ENCODE data around the gene KIAA1217.

The KIAA1217 gene

GRCh38 chr10:24262929-24263590 is 54.1 kb downstream of the KIAA1217 start:
- Mint-ChIP-seq H3K27me3 (no peaks in the 10 kb centered on the region), H3K9me3 (no peaks in the 10 kb centered on the region), H3K36me3 (ENCODE audit: low read depth) (no peaks in the 10 kb centered on the region), H3K4me1 (ENCODE audit: low read depth) (no peaks in the 10 kb centered on the region), H3K4me3 (no peak overlapping the region), H3K27ac (no peak overlapping the region)
- intact Hi-C loops (cut with micrococcal nuclease), result no loop called here

- H3K4me3 Mint-ChIP-seq, result no peak overlapping the region
- no peaks in the 10 kb centered on the region for H3K4me1 Mint-ChIP-seq (ENCODE audit: low read depth)
- H3K27ac Mint-ChIP-seq, result no peak overlapping the region
- no peaks in the 10 kb centered on the region for H3K9me3 Mint-ChIP-seq
- no peaks in the 10 kb centered on the region for H3K36me3 Mint-ChIP-seq (ENCODE audit: low read depth)
- intact Hi-C loops (cut with micrococcal nuclease), result no loop called here
- H3K27me3 Mint-ChIP-seq, result no peaks in the 10 kb centered on the region
Measured at GRCh38 chr10:24269476-24269875, 60.5 kb downstream of the KIAA1217 start.

- H3K9me3 Mint-ChIP-seq, result peaks cover under 1% of the 10 kb centered on the region
- H3K4me3 Mint-ChIP-seq, result no peak overlapping the region
- H3K27ac Mint-ChIP-seq, result no peak overlapping the region
- intact Hi-C loops (cut with micrococcal nuclease), result no loop called here
- H3K36me3 Mint-ChIP-seq (ENCODE audit: low read depth), result no peaks in the 10 kb centered on the region
- H3K27me3 Mint-ChIP-seq, result no peaks in the 10 kb centered on the region
- no peaks in the 10 kb centered on the region for H3K4me1 Mint-ChIP-seq (ENCODE audit: low read depth)
Measured at GRCh38 chr10:24272374-24272773, 63.4 kb downstream of the KIAA1217 start.

- H3K9me3 Mint-ChIP-seq, result peaks cover 12% of the 10 kb centered on the region
- no peak overlapping the region for H3K4me3 Mint-ChIP-seq
- H3K27ac Mint-ChIP-seq, result no peak overlapping the region
- H3K36me3 Mint-ChIP-seq (ENCODE audit: low read depth), result no peaks in the 10 kb centered on the region
- intact Hi-C loops (cut with micrococcal nuclease), result no loop called here
- H3K4me1 Mint-ChIP-seq (ENCODE audit: low read depth), result no peaks in the 10 kb centered on the region
- H3K27me3 Mint-ChIP-seq, result no peaks in the 10 kb centered on the region
Measured at GRCh38 chr10:24277277-24277676, 68.3 kb downstream of the KIAA1217 start.

GRCh38 chr10:24277771-24278170 is 68.8 kb downstream of the KIAA1217 start:
- peaks cover 17% of the 10 kb centered on the region for H3K9me3 Mint-ChIP-seq
- H3K27ac Mint-ChIP-seq, result no peak overlapping the region
- intact Hi-C loops (cut with micrococcal nuclease), result no loop called here
- no peaks in the 10 kb centered on the region for H3K27me3 Mint-ChIP-seq
- H3K4me1 Mint-ChIP-seq (ENCODE audit: low read depth), result no peaks in the 10 kb centered on the region
- H3K36me3 Mint-ChIP-seq (ENCODE audit: low read depth), result no peaks in the 10 kb centered on the region
- H3K4me3 Mint-ChIP-seq, result no peak overlapping the region

- no peaks in the 10 kb centered on the region for H3K27me3 Mint-ChIP-seq
- H3K9me3 Mint-ChIP-seq, result peaks cover 19% of the 10 kb centered on the region
- H3K4me3 Mint-ChIP-seq, result no peak overlapping the region
- no peaks in the 10 kb centered on the region for H3K4me1 Mint-ChIP-seq (ENCODE audit: low read depth)
- intact Hi-C loops (cut with micrococcal nuclease), result no loop called here
- H3K36me3 Mint-ChIP-seq (ENCODE audit: low read depth), result no peaks in the 10 kb centered on the region
- no peak overlapping the region for H3K27ac Mint-ChIP-seq
Measured at GRCh38 chr10:24278176-24278889, 69.4 kb downstream of the KIAA1217 start.

- no peaks in the 10 kb centered on the region for H3K36me3 Mint-ChIP-seq (ENCODE audit: low read depth)
- no peaks in the 10 kb centered on the region for H3K4me1 Mint-ChIP-seq (ENCODE audit: low read depth)
- no peak overlapping the region for H3K27ac Mint-ChIP-seq
- H3K4me3 Mint-ChIP-seq, result no peak overlapping the region
- peaks cover 19% of the 10 kb centered on the region for H3K9me3 Mint-ChIP-seq
- H3K27me3 Mint-ChIP-seq, result no peaks in the 10 kb centered on the region
- intact Hi-C loops (cut with micrococcal nuclease), result no loop called here
Measured at GRCh38 chr10:24279166-24279565, 70.2 kb downstream of the KIAA1217 start.

GRCh38 chr10:24287559-24288195 is 78.7 kb downstream of the KIAA1217 start:
- intact Hi-C loops (cut with micrococcal nuclease), result no loop called here
- Mint-ChIP-seq H3K27ac (no peak overlapping the region), H3K36me3 (ENCODE audit: low read depth) (no peaks in the 10 kb centered on the region), H3K27me3 (no peaks in the 10 kb centered on the region), H3K4me3 (no peak overlapping the region), H3K9me3 (peaks cover 24% of the 10 kb centered on the region), H3K4me1 (ENCODE audit: low read depth) (no peaks in the 10 kb centered on the region)

- Mint-ChIP-seq H3K36me3 (ENCODE audit: low read depth) (no peaks in the 10 kb centered on the region), H3K4me1 (ENCODE audit: low read depth) (no peaks in the 10 kb centered on the region), H3K27ac (no peak overlapping the region), H3K27me3 (no peaks in the 10 kb centered on the region), H3K4me3 (no peak overlapping the region), H3K9me3 (peaks cover 21% of the 10 kb centered on the region)
- intact Hi-C loops (cut with micrococcal nuclease), result no loop called here
Measured at GRCh38 chr10:24288581-24288980, 79.6 kb downstream of the KIAA1217 start.

- Mint-ChIP-seq H3K9me3 (peaks cover 21% of the 10 kb centered on the region), H3K4me3 (no peak overlapping the region), H3K27me3 (no peaks in the 10 kb centered on the region), H3K4me1 (ENCODE audit: low read depth) (no peaks in the 10 kb centered on the region), H3K36me3 (ENCODE audit: low read depth) (no peaks in the 10 kb centered on the region), H3K27ac (no peak overlapping the region)
- intact Hi-C loops (cut with micrococcal nuclease), result no loop called here
Measured at GRCh38 chr10:24289235-24289634, 80.3 kb downstream of the KIAA1217 start.

- intact Hi-C loops (cut with micrococcal nuclease), result no loop called here
- H3K4me1 Mint-ChIP-seq (ENCODE audit: low read depth), result no peaks in the 10 kb centered on the region
- H3K27ac Mint-ChIP-seq, result no peak overlapping the region
- H3K36me3 Mint-ChIP-seq (ENCODE audit: low read depth), result no peaks in the 10 kb centered on the region
- no peaks in the 10 kb centered on the region for H3K27me3 Mint-ChIP-seq
- peaks cover 21% of the 10 kb centered on the region for H3K9me3 Mint-ChIP-seq
- H3K4me3 Mint-ChIP-seq, result no peak overlapping the region
Measured at GRCh38 chr10:24292304-24293293, 83.7 kb downstream of the KIAA1217 start.

- H3K4me3 Mint-ChIP-seq, result no peak overlapping the region
- no peak overlapping the region for H3K27ac Mint-ChIP-seq
- intact Hi-C loops (cut with micrococcal nuclease), result no loop called here
- H3K36me3 Mint-ChIP-seq (ENCODE audit: low read depth), result no peaks in the 10 kb centered on the region
- no peaks in the 10 kb centered on the region for H3K27me3 Mint-ChIP-seq
- peaks cover 2% of the 10 kb centered on the region for H3K9me3 Mint-ChIP-seq
- H3K4me1 Mint-ChIP-seq (ENCODE audit: low read depth), result no peaks in the 10 kb centered on the region
Measured at GRCh38 chr10:24299578-24300260, 90.8 kb downstream of the KIAA1217 start.
